NOMO-1 (cell line): ENCODE measurements around the gene PSMB5.

Source experiments
- DNase-seq, 2 experiments: peaks; one replicate each; lab custom pipeline; 2025; ENCODE audit not compliant: unreplicated experiment in 2 of 2; lab: John Stamatoyannopoulos, UW

Gene PSMB5

GRCh38 chr14:23034498-23035302 lies at the start of gene PSMB5:
Gene PSMB5, minus strand, starts transcription at chr14:23034900. Its CDS starts 19 bp downstream, at chr14:23034881.
- no peak for DNase-seq

- DNase-seq = no peak
Observed at GRCh38 chr14:23080474-23080873, 45.8 kb upstream of the PSMB5 start.

- no peak for DNase-seq
Observed at GRCh38 chr14:23079716-23080115, 45.0 kb upstream of the PSMB5 start.

- DNase-seq = no peak
Observed at GRCh38 chr14:23078692-23079116, 44.0 kb upstream of the PSMB5 start.

GRCh38 chr14:23077962-23078361 lies 43.3 kb upstream of the PSMB5 start:
- DNase-seq = no peak

- no peak for DNase-seq
Observed at GRCh38 chr14:23076785-23077408, 42.2 kb upstream of the PSMB5 start.

- no peak for DNase-seq
Observed at GRCh38 chr14:23074906-23075305, 40.2 kb upstream of the PSMB5 start.

- no peak for DNase-seq
Observed at GRCh38 chr14:23071921-23072539, 37.3 kb upstream of the PSMB5 start.

- DNase-seq = no peak
Observed at GRCh38 chr14:23071244-23071920, 36.7 kb upstream of the PSMB5 start.

- DNase-seq = no peak
Observed at GRCh38 chr14:23070262-23071129, 35.8 kb upstream of the PSMB5 start.

- no peak for DNase-seq
Observed at GRCh38 chr14:23069413-23069806, 34.7 kb upstream of the PSMB5 start.

GRCh38 chr14:23068789-23069412 lies 34.2 kb upstream of the PSMB5 start:
- no peak for DNase-seq

GRCh38 chr14:23067847-23068788 lies 33.4 kb upstream of the PSMB5 start:
- no peak for DNase-seq

- DNase-seq = no peak
Observed at GRCh38 chr14:23066855-23067744, 32.4 kb upstream of the PSMB5 start.

- DNase-seq = no peak
Observed at GRCh38 chr14:23066368-23066767, 31.7 kb upstream of the PSMB5 start.

GRCh38 chr14:23063601-23064000 lies 28.9 kb upstream of the PSMB5 start:
- DNase-seq = no peak

GRCh38 chr14:23062002-23062401 lies 27.3 kb upstream of the PSMB5 start:
- DNase-seq = no peak
